ENCODE data around the gene ODF4.
A peak's percentile ranks its signal among the peaks of the same experiment; 100 is the strongest.
"Not testable (repeated sequence)": the region's sequence is repeated elsewhere in the genome, so short reads cannot be mapped to it uniquely, and the experiment has no call there.

Gene ODF4

GRCh38 chr17:8384801-8385378 lies 45.2 kb downstream of the ODF4 start:
- in situ Hi-C loops (cut with HindIII; ENCODE audit: low pct_ligation_motif_present, low pct_unique_long_range_greater_than_20kb, low sequenced_read_pairs): no loop called here
- peak; percentile 95 for DNase-seq

- no peak for DNase-seq
- in situ Hi-C loops (cut with HindIII; ENCODE audit: low pct_ligation_motif_present, low pct_unique_long_range_greater_than_20kb, low sequenced_read_pairs): no loop called here
Measured at GRCh38 chr17:8386841-8387240, 47.2 kb downstream of the ODF4 start.

- DNase-seq: no peak
- in situ Hi-C loops (cut with HindIII; ENCODE audit: low pct_ligation_motif_present, low pct_unique_long_range_greater_than_20kb, low sequenced_read_pairs): no loop called here
Measured at GRCh38 chr17:8387914-8388651, 48.4 kb downstream of the ODF4 start.

GRCh38 chr17:8391711-8392110 lies 52.1 kb downstream of the ODF4 start:
- in situ Hi-C loops (cut with HindIII; ENCODE audit: low pct_ligation_motif_present, low pct_unique_long_range_greater_than_20kb, low sequenced_read_pairs): no loop called here
- DNase-seq: no peak

- in situ Hi-C loops (cut with HindIII; ENCODE audit: low pct_ligation_motif_present, low pct_unique_long_range_greater_than_20kb, low sequenced_read_pairs): no loop called here
Measured at GRCh38 chr17:8392274-8392673, 52.6 kb downstream of the ODF4 start.

GRCh38 chr17:8392674-8393469 lies 53.2 kb downstream of the ODF4 start:
- in situ Hi-C loops (cut with HindIII; ENCODE audit: low pct_ligation_motif_present, low pct_unique_long_range_greater_than_20kb, low sequenced_read_pairs): no loop called here
- no peak for DNase-seq

More at GRCh38 chr17:8392274-8392673, 52.6 kb downstream of the ODF4 start:
- no peak for DNase-seq

- in situ Hi-C loops (cut with HindIII; ENCODE audit: low pct_ligation_motif_present, low pct_unique_long_range_greater_than_20kb, low sequenced_read_pairs): no loop called here
- no peak for DNase-seq
Measured at GRCh38 chr17:8393470-8394231, 54.0 kb downstream of the ODF4 start.

GRCh38 chr17:8394497-8394896 lies 54.9 kb downstream of the ODF4 start:
- in situ Hi-C loops (cut with HindIII; ENCODE audit: low pct_ligation_motif_present, low pct_unique_long_range_greater_than_20kb, low sequenced_read_pairs); DNase-seq: not testable (repeated sequence)
